OCI-LY1 (cell line): Measurements from ENCODE around the gene CARNS1.

ENCODE experiments used
- H2AFZ ChIP-seq: fragments of 200-600 bp; sonication (generic), shearing (Covaris generic); 2 replicates; pipeline ENCODE4 v1.6.0; 2014; ENCODE audit warnings: antibody characterized with exemption, mild to moderate bottlenecking, low read length
- H3F3A ChIP-seq: fragments of 200-600 bp; sonication (generic), shearing (Covaris generic); 2 replicates; pipeline ENCODE4 v1.6.0; 2014; ENCODE audit warnings: mild to moderate bottlenecking, antibody characterized with exemption, low read length, moderate library complexity; ENCODE audit not compliant: insufficient read depth
- H3K27ac ChIP-seq: fragments of 200-600 bp; sonication (generic); 2 replicates; pipeline ENCODE4 v1.5.1; 2014; ENCODE audit warnings: low read length, mixed run types, mild to moderate bottlenecking, low read depth; ENCODE audit not compliant: poor library complexity, severe bottlenecking
- H3K27me3 ChIP-seq: fragments of 200-600 bp; sonication (generic); 2 replicates; pipeline ENCODE4 v1.6.0; 2014; ENCODE audit warnings: antibody characterized with exemption, mild to moderate bottlenecking, low read length, moderate library complexity; ENCODE audit not compliant: insufficient read depth
- H3K36me3 ChIP-seq: fragments of 200-600 bp; sonication (generic); 2 replicates; pipeline ENCODE4 v1.6.1; 2014; ENCODE audit warnings: mild to moderate bottlenecking, antibody characterized with exemption, low read length, moderate library complexity, mixed read lengths; ENCODE audit not compliant: insufficient read depth
- H3K4me1 ChIP-seq: fragments of 200-600 bp; sonication (generic); 2 replicates; pipeline ENCODE4 v1.5.1; 2014; ENCODE audit warnings: mild to moderate bottlenecking, low read length, moderate library complexity; ENCODE audit not compliant: insufficient read depth, severe bottlenecking
- H3K4me2 ChIP-seq: fragments of 200-600 bp; sonication (generic), shearing (Covaris generic); 2 replicates; pipeline ENCODE4 v1.6.1; 2014; ENCODE audit warnings: low read length
- H3K4me3 ChIP-seq: fragments of 200-600 bp; sonication (generic); 2 replicates; pipeline ENCODE4 v1.5.1; 2014; ENCODE audit warnings: low read length, low read depth, mild to moderate bottlenecking, mixed read lengths; ENCODE audit not compliant: poor library complexity, severe bottlenecking
- H3K79me2 ChIP-seq: fragments of 200-600 bp; shearing (Covaris generic); 2 replicates; pipeline ENCODE4 v1.6.1; 2016; ENCODE audit warnings: mixed run types, low read length, mixed read lengths; ENCODE audit not compliant: insufficient read depth
- H3K9ac ChIP-seq: fragments of 200-600 bp; sonication (generic), shearing (Covaris generic); 2 replicates; pipeline ENCODE4 v1.6.1; 2014; ENCODE audit warnings: mild to moderate bottlenecking, low read length, mixed read lengths
- H3K9me2 ChIP-seq: fragments of 200-600 bp; sonication (generic), shearing (Covaris generic); 2 replicates; pipeline ENCODE4 v1.6.1; 2014; ENCODE audit warnings: low read depth, mild to moderate bottlenecking, low read length, mixed read lengths
- H3K9me3 ChIP-seq: fragments of 200-600 bp; shearing (Covaris generic); 2 replicates; pipeline ENCODE4 v1.6.1; 2014; ENCODE audit warnings: low read length, mixed read lengths
- H4K20me1 ChIP-seq: fragments of 200-600 bp; sonication (generic), shearing (Covaris generic); 2 replicates; pipeline ENCODE4 v1.6.0; 2016; ENCODE audit warnings: mild to moderate bottlenecking, low read length; ENCODE audit not compliant: insufficient read depth
- EZH2 ChIP-seq: fragments of 200-600 bp; sonication (generic), shearing (Covaris generic); IDR thresholded peaks from 2 replicates; pipeline ENCODE4 v1.8.0; 2017; ENCODE audit warnings: borderline replicate concordance, mixed run types, mild to moderate bottlenecking, antibody characterized with exemption, low read length, moderate library complexity, mixed read lengths
- TF ChIP-seq, protein P1 (sequence below): fragments of 200-600 bp; sonication (generic), shearing (Covaris generic); IDR thresholded peaks from 2 replicates; pipeline ENCODE4 v1.5.1; 2017; ENCODE audit warnings: mild to moderate bottlenecking, antibody characterized with exemption, low read length, moderate library complexity, mixed read lengths

Gene CARNS1

DNA sequence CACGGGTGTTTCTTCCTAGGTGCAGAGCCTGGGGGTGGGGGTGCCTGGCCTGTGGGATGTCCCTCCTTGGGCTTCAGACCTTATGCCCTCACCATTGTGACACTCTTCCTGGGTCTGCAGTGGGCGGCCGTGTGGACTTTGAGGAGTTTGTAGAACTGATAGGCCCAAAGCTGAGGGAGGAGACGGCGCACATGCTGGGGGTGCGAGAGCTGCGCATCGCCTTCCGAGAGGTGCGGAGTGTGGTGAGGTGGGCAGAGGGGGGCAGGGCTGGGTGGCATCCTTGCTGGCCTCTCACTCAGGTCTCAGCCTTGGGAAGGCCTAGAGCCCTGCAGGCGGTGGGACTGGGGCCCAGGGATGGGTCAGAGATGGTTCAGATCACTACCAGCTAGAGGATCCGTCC lies 42.0 kb downstream of the CARNS1 start:
- Histone ChIP-seq H3K27ac (no peak overlapping the region), H3K4me1 (peaks cover 39% of the 10 kb centered on the region), H3F3A (peaks cover 11% of the 10 kb centered on the region; the same call in 1 of the 2 replicates), H2AFZ (no peak overlapping the region), H3K4me2 (no peak overlapping the region), H3K36me3 (no peaks in the 10 kb centered on the region), H3K9me2 (no peaks in the 10 kb centered on the region), H3K27me3 (no peaks in the 10 kb centered on the region), H3K4me3 (no peak overlapping the region), H3K9me3 (no peaks in the 10 kb centered on the region), H3K79me2 (no peaks in the 10 kb centered on the region), H3K9ac (no peak overlapping the region), H4K20me1 (no peaks in the 10 kb centered on the region)
- TF ChIP-seq, protein P1, sequence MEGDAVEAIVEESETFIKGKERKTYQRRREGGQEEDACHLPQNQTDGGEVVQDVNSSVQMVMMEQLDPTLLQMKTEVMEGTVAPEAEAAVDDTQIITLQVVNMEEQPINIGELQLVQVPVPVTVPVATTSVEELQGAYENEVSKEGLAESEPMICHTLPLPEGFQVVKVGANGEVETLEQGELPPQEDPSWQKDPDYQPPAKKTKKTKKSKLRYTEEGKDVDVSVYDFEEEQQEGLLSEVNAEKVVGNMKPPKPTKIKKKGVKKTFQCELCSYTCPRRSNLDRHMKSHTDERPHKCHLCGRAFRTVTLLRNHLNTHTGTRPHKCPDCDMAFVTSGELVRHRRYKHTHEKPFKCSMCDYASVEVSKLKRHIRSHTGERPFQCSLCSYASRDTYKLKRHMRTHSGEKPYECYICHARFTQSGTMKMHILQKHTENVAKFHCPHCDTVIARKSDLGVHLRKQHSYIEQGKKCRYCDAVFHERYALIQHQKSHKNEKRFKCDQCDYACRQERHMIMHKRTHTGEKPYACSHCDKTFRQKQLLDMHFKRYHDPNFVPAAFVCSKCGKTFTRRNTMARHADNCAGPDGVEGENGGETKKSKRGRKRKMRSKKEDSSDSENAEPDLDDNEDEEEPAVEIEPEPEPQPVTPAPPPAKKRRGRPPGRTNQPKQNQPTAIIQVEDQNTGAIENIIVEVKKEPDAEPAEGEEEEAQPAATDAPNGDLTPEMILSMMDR = no peak

DNA sequence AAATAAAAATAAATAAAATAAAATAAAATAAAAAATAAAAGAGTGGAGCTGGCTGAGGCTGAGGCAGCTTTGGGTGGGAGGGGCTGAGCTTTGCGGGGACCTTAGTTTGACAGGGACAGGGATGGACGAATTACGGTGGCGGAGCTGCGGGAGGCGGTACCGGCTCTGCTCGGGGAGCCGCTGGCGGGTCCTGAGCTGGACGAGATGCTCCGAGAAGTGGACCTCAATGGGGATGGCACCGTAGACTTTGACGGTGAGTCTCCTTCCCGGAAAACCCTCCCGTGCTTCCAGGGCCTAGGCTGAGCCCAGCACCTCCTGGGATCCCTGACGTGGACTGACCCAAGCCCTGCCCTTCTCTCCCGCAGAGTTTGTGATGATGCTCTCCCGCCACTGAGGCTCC lies 42.8 kb downstream of the CARNS1 start:
- Histone ChIP-seq H3F3A (peaks cover 11% of the 10 kb centered on the region; the same call in 1 of the 2 replicates), H3K4me2 (peak overlapping the region; percentile 79; the same call in 1 of the 2 replicates), H3K36me3 (no peaks in the 10 kb centered on the region)

DNA sequence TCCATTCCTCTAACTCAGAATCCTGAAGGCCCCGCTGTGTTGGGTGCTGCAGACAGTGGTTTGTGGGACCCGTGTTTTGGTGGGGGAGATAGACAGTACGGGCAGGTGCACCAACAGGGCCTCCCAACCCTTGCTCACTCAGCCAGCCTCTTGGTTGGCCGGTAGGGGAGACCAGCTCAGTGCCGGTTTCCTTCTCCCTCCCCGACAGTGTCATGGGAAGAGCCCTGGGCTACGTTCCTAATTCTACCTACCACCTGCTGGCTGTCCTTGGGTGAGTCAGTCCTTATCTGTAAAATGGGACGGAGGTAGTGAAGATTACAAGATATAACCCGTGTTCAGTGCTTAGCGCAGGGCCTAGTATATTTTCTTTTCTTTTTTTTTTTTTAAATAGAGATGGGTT lies 47.7 kb downstream of the CARNS1 start:
- Histone ChIP-seq H3K4me3 (no peak overlapping the region), H3K27ac (peak overlapping the region; percentile 85)

More for the DNA sequence above, 42.8 kb downstream of the CARNS1 start:
- Histone ChIP-seq H3K27ac (peak overlapping the region; percentile 99), H3K9me2 (no peaks in the 10 kb centered on the region), H4K20me1 (no peaks in the 10 kb centered on the region), H3K4me3 (no peak overlapping the region), H3K4me1 (peaks cover 39% of the 10 kb centered on the region), H3K9me3 (no peaks in the 10 kb centered on the region), H3K79me2 (no peaks in the 10 kb centered on the region), H3K9ac (peak overlapping the region; percentile 64; the same call in 1 of the 2 replicates), H3K27me3 (no peaks in the 10 kb centered on the region), H2AFZ (no peak overlapping the region)
- TF ChIP-seq, protein P1 = no peak
- no peak for TF ChIP-seq EZH2

More for the DNA sequence above, 47.7 kb downstream of the CARNS1 start:
- H3K4me2 ChIP-seq = no peak overlapping the region
- no peak overlapping the region for H3K9ac ChIP-seq
- TF ChIP-seq, protein P1 = no peak
- TF ChIP-seq EZH2 = no peak
- no peak overlapping the region for H2AFZ ChIP-seq
- H3K27me3 ChIP-seq = no peaks in the 10 kb centered on the region
- H3K36me3 ChIP-seq = peaks cover 7% of the 10 kb centered on the region; the same call in 1 of the 2 replicates
- H3K9me2 ChIP-seq = no peaks in the 10 kb centered on the region
- H4K20me1 ChIP-seq = no peaks in the 10 kb centered on the region
- H3F3A ChIP-seq = peaks cover 20% of the 10 kb centered on the region; the same call in 1 of the 2 replicates
- peaks cover 3% of the 10 kb centered on the region; the same call in 1 of the 2 replicates for H3K79me2 ChIP-seq
- no peaks in the 10 kb centered on the region for H3K9me3 ChIP-seq
- peaks cover 80% of the 10 kb centered on the region for H3K4me1 ChIP-seq
